ENCODE results near the gene BOD1L2.

The BOD1L2 gene

GRCh38 chr18:57150081-57150480 is 3.2 kb downstream of the BOD1L2 start:
- TF ChIP-seq GABPA (IDR thresholded peaks at IDR 0.05; ENCODE audit: low read depth) (no peak), POLR2AphosphoS5 (IDR thresholded peaks at IDR 0.05; ENCODE audit: low read depth) (no peak), REST (IDR thresholded peaks at IDR 0.05; ENCODE audit: insufficient replicate concordance, low read depth) (no peak), CTCF (IDR thresholded peaks at IDR 0.05; ENCODE audit: insufficient read depth, low read length) (no peak), SPI1 (IDR thresholded peaks at IDR 0.05; ENCODE audit: borderline replicate concordance, low read depth) (no peak)
- no peak for DNase-seq (ENCODE audit: low read depth in 1 of 2, low spot score in 1 of 2)
- Histone ChIP-seq H3K27ac (replicated peaks) (no peak overlapping the region), H3K4me3 (replicated peaks; ENCODE audit: insufficient read depth, low read length) (no peak overlapping the region), H3K27me3 (ENCODE audit: insufficient read depth, poor library complexity, severe bottlenecking) (peaks cover 25% of the 10 kb centered on the region)

GRCh38 chr18:57150828-57151227 is 3.9 kb downstream of the BOD1L2 start:
- no peak for TF ChIP-seq REST (IDR thresholded peaks at IDR 0.05; ENCODE audit: insufficient replicate concordance, low read depth)

GRCh38 chr18:57154191-57154830 is 7.4 kb downstream of the BOD1L2 start:
- Histone ChIP-seq H3K27ac (replicated peaks) (no peak overlapping the region), H3K27me3 (ENCODE audit: insufficient read depth, poor library complexity, severe bottlenecking) (peaks cover 17% of the 10 kb centered on the region), H3K4me3 (replicated peaks; ENCODE audit: insufficient read depth, low read length) (no peak overlapping the region)
- TF ChIP-seq REST (IDR thresholded peaks at IDR 0.05; ENCODE audit: insufficient replicate concordance, low read depth) = no peak
- TF ChIP-seq POLR2AphosphoS5 (IDR thresholded peaks at IDR 0.05; ENCODE audit: low read depth) = no peak
- no peak for TF ChIP-seq SPI1 (IDR thresholded peaks at IDR 0.05; ENCODE audit: borderline replicate concordance, low read depth)
- no peak for TF ChIP-seq CTCF (IDR thresholded peaks at IDR 0.05; ENCODE audit: insufficient read depth, low read length)
- TF ChIP-seq GABPA (IDR thresholded peaks at IDR 0.05; ENCODE audit: low read depth) = no peak
- no peak for DNase-seq (ENCODE audit: low read depth in 1 of 2, low spot score in 1 of 2)

More at GRCh38 chr18:57150828-57151227, 3.9 kb downstream of the BOD1L2 start:
- Histone ChIP-seq H3K27ac (replicated peaks) (no peak overlapping the region), H3K4me3 (replicated peaks; ENCODE audit: insufficient read depth, low read length) (no peak overlapping the region), H3K27me3 (ENCODE audit: insufficient read depth, poor library complexity, severe bottlenecking) (peaks cover 25% of the 10 kb centered on the region)
- DNase-seq (ENCODE audit: low read depth in 1 of 2, low spot score in 1 of 2) = no peak

Measured in HL-60 (cell line).